WTC11 (cell line): ENCODE results near the gene C3orf22.

Source experiments
- ELF4 ChIP-seq: sonication (generic); formaldehyde crosslinking; IDR thresholded peaks from 2 replicates; pipeline ENCODE4 v1.8.1; 2022; ENCODE audit warnings: low read depth, mild to moderate bottlenecking, moderate library complexity, missing genetic modification reagents
- NR2C2 ChIP-seq: sonication (generic); formaldehyde crosslinking; IDR thresholded peaks from 2 replicates; pipeline ENCODE4 v1.8.0; 2022; ENCODE audit warnings: mild to moderate bottlenecking, missing genetic modification reagents
- TEAD4 ChIP-seq: sonication (generic); formaldehyde crosslinking; IDR thresholded peaks from 2 replicates; pipeline ENCODE4 v1.8.0; 2022; ENCODE audit warnings: mild to moderate bottlenecking, missing genetic modification reagents
- USF2 ChIP-seq: sonication (generic); formaldehyde crosslinking; IDR thresholded peaks from 2 replicates; pipeline ENCODE4 v1.8.1; 2023; ENCODE audit warnings: mild to moderate bottlenecking, missing genetic modification reagents, moderate library complexity
- ZBTB21 ChIP-seq: sonication (generic); formaldehyde crosslinking; IDR thresholded peaks from 2 replicates; pipeline ENCODE4 v1.8.1; 2023; ENCODE audit warnings: mild to moderate bottlenecking, missing genetic modification reagents, borderline replicate concordance
- ZNF219 ChIP-seq: sonication (generic); formaldehyde crosslinking; IDR thresholded peaks from 2 replicates; pipeline ENCODE4 v1.8.0; 2023; ENCODE audit warnings: missing genetic modification reagents, mild to moderate bottlenecking, borderline replicate concordance
- ZNF232 ChIP-seq: sonication (generic); formaldehyde crosslinking; IDR thresholded peaks from 2 replicates; pipeline ENCODE4 v1.8.0; 2022; ENCODE audit warnings: mild to moderate bottlenecking, missing genetic modification reagents
- ZNF281 ChIP-seq: sonication (generic); formaldehyde crosslinking; IDR thresholded peaks from 2 replicates; pipeline ENCODE4 v1.8.0; 2023; ENCODE audit warnings: mild to moderate bottlenecking, missing genetic modification reagents

GRCh38 chr3:126535636-126536035 is 23.1 kb downstream of the C3orf22 start:
- no peak for TF ChIP-seq ZBTB21 (CRISPR knock-in tag)
- no peak for TF ChIP-seq ELF4 (CRISPR knock-in tag)
- no peak for TF ChIP-seq USF2 (CRISPR knock-in tag)
- no peak for TF ChIP-seq NR2C2 (CRISPR knock-in tag)
- no peak for TF ChIP-seq ZNF219 (CRISPR knock-in tag)
- no peak for TF ChIP-seq ZNF281 (CRISPR knock-in tag)
- no peak for TF ChIP-seq ZNF232 (CRISPR knock-in tag)
- TF ChIP-seq TEAD4 (CRISPR knock-in tag), result no peak
